ENCODE results near the gene CSMD2.

CSMD2 gene

GRCh38 chr1:33726274-33726804 lies 438.7 kb downstream of the CSMD2 start:
- no peak for TF ChIP-seq REST (IDR thresholded peaks at IDR 0.05; ENCODE audit: insufficient read depth in 1 of 2, low read depth in 2 of 2, low read length in 2 of 2)
- TF ChIP-seq TAF1 (IDR thresholded peaks at IDR 0.05; ENCODE audit: borderline replicate concordance, insufficient read depth, low read length): no peak
- TF ChIP-seq POLR2AphosphoS5 (IDR thresholded peaks at IDR 0.05; ENCODE audit: low read depth, low read length): no peak
- no peak for TF ChIP-seq FOXP2 (optimal IDR thresholded peaks at IDR 0.05; ENCODE audit: borderline replicate concordance, extremely low read depth, extremely low read length, insufficient read depth)
- TF ChIP-seq SIN3A (IDR thresholded peaks at IDR 0.05; ENCODE audit: borderline replicate concordance, insufficient read depth, low read length): no peak

DNA sequence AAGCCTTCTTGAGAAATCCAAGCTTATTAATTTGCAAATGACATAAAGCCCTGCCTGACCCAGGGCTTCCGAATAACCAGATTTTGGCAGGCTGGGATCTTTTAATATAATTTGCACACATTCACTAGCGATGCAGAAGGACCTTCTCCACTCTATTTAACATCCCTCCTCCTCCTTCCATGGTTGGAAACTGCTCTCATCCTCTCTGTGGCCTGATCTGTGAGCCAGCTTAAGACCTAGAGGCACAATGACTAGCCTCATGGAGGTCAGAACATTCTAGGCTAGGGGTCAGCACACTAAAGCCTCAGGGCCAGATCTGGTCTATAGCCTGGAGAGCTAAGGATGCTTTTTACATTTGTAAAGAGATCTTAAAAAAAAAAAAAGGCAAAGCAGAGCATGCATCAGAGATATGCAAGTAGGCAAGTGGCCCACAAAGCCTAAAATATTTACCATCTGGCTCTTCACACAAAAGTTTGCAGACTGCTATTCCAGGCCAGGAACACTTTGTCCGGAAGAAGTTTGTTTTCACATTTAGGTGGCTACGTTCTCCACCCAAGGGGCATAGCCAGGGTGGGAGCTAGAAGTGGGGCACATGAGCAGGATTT lies 439.4 kb downstream of the CSMD2 start:
- TF ChIP-seq SIN3A (IDR thresholded peaks at IDR 0.05; ENCODE audit: borderline replicate concordance, insufficient read depth, low read length) (no peak), FOXP2 (optimal IDR thresholded peaks at IDR 0.05; ENCODE audit: borderline replicate concordance, extremely low read depth, extremely low read length, insufficient read depth) (no peak), POLR2AphosphoS5 (IDR thresholded peaks at IDR 0.05; ENCODE audit: low read depth, low read length) (no peak), TAF1 (IDR thresholded peaks at IDR 0.05; ENCODE audit: borderline replicate concordance, insufficient read depth, low read length) (no peak)

GRCh38 chr1:33725037-33725436 lies 440.0 kb downstream of the CSMD2 start:
- TF ChIP-seq SIN3A (IDR thresholded peaks at IDR 0.05; ENCODE audit: borderline replicate concordance, insufficient read depth, low read length): no peak
- TF ChIP-seq FOXP2 (optimal IDR thresholded peaks at IDR 0.05; ENCODE audit: borderline replicate concordance, extremely low read depth, extremely low read length, insufficient read depth): no peak
- no peak for TF ChIP-seq TAF1 (IDR thresholded peaks at IDR 0.05; ENCODE audit: borderline replicate concordance, insufficient read depth, low read length)
- TF ChIP-seq POLR2AphosphoS5 (IDR thresholded peaks at IDR 0.05; ENCODE audit: low read depth, low read length): no peak
- no peak for TF ChIP-seq REST (IDR thresholded peaks at IDR 0.05; ENCODE audit: insufficient read depth in 1 of 2, low read depth in 2 of 2, low read length in 2 of 2)

DNA sequence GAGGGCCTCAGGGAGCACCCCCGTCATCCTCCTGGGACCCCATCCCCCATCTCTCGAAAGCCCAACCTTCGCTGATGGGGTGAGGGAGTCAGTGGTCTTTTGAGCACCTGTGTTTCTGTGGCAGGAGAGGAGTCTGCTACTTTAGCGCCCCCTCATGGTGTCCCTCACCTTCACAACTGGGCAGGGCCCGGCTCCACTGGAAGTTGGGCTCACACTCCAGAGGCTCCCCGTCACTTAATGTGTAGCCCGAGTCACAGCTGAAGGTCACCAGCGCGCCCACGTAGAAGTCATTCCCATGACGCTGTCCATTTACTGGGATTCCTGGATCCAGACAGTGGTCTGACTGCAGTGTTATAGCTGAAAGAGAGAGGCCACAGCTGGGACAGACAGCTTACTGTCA lies 440.7 kb downstream of the CSMD2 start:
- TF ChIP-seq POLR2AphosphoS5 (IDR thresholded peaks at IDR 0.05; ENCODE audit: low read depth, low read length) (no peak), TAF1 (IDR thresholded peaks at IDR 0.05; ENCODE audit: borderline replicate concordance, insufficient read depth, low read length) (no peak), REST (IDR thresholded peaks at IDR 0.05; ENCODE audit: insufficient read depth in 1 of 2, low read depth in 2 of 2, low read length in 2 of 2) (no peak), SIN3A (IDR thresholded peaks at IDR 0.05; ENCODE audit: borderline replicate concordance, insufficient read depth, low read length) (no peak), FOXP2 (optimal IDR thresholded peaks at IDR 0.05; ENCODE audit: borderline replicate concordance, extremely low read depth, extremely low read length, insufficient read depth) (no peak)

GRCh38 chr1:33723251-33723650 lies 441.8 kb downstream of the CSMD2 start:
- no peak for TF ChIP-seq REST (IDR thresholded peaks at IDR 0.05; ENCODE audit: insufficient read depth in 1 of 2, low read depth in 2 of 2, low read length in 2 of 2)
- TF ChIP-seq TAF1 (IDR thresholded peaks at IDR 0.05; ENCODE audit: borderline replicate concordance, insufficient read depth, low read length): no peak
- TF ChIP-seq SIN3A (IDR thresholded peaks at IDR 0.05; ENCODE audit: borderline replicate concordance, insufficient read depth, low read length): no peak
- TF ChIP-seq FOXP2 (optimal IDR thresholded peaks at IDR 0.05; ENCODE audit: borderline replicate concordance, extremely low read depth, extremely low read length, insufficient read depth): no peak
- no peak for TF ChIP-seq POLR2AphosphoS5 (IDR thresholded peaks at IDR 0.05; ENCODE audit: low read depth, low read length)

All from PFSK-1 (cell line).